Activated naive CD4-positive, alpha-beta T cell (primary cell): ENCODE results near the gene ONECUT1.
"Not testable (repeated sequence)": the region's sequence is repeated elsewhere in the genome, so short reads cannot be mapped to it uniquely, and the experiment has no call there.

Experiments used
- DNase-seq, 4 experiments: peaks; one replicate each; lab custom pipeline; 2025; lab: John Stamatoyannopoulos, UW

ONECUT1 gene

GRCh38 chr15:52790169-52790708, at the start of gene ONECUT1:
Gene ONECUT1, minus strand, starts transcription at chr15:52790336. Its CDS starts 452 bp downstream, at chr15:52789884.
- peak in 1 of 4 experiments; percentile 25 for DNase-seq

GRCh38 chr15:52834379-52834778, 44.2 kb upstream of the ONECUT1 start:
- DNase-seq: no peak

GRCh38 chr15:52824169-52824942, 34.2 kb upstream of the ONECUT1 start:
- DNase-seq: not testable (repeated sequence)

DNA sequence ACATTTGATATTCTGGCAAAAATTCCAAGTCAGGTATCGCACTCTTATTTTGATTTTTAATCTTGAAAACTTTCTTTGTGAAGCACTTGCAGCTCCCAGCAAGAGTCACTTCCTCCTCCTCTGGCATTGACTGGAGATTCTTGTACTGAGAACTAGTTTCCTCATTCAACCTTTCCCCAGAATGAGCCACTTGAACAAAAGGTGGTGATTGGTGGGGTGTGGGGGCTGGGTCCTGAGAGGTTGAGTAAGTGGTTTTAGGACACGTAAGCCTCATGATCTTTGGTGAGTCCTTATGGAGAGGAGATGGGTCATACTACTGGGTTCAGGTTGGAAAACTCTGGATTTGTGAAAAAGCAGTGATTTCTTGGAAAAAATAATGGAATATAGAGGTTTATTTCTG, 32.3 kb upstream of the ONECUT1 start:
- DNase-seq: no peak

- DNase-seq: no peak
Observed at GRCh38 chr15:52819253-52819652, 29.1 kb upstream of the ONECUT1 start.

DNA sequence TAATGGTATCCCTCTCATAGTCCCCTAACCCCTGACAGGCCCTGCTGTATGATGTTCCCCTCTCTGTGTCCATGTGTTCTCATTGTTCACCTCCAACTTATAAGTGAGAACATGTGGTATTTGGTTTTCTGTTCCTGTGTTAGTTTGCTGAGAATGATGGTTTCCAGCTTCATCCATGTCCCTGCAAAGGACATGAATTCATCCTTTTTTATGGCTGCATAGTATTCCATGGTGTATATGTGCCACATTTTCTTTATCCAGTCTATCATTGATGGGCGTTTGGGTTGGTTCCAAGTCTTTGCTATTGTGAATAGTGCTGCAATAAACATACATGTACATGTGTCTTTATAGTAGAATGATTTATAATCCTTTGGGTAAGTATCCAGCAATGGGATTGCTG, 25.8 kb upstream of the ONECUT1 start:
- not testable (repeated sequence) for DNase-seq

DNA sequence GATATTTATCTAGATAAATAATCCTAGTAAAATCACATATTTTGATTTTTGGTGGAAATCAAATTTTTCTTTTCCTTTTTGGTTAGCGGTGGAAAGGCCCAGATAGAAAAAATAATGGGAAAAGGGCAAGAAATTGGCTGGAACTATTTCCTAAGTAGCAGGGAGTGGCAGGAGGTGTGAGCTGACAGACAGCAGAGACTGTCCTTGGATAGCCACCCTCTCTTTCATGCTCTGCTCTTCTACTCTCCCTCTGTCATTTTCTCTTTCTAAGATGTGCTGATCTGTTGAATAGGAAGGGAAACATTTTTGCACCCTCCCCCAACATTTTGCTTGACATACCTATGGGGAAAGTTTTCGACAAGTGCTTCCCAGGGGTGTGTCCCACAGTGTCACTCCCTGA, 18.9 kb upstream of the ONECUT1 start:
- no peak for DNase-seq

DNA sequence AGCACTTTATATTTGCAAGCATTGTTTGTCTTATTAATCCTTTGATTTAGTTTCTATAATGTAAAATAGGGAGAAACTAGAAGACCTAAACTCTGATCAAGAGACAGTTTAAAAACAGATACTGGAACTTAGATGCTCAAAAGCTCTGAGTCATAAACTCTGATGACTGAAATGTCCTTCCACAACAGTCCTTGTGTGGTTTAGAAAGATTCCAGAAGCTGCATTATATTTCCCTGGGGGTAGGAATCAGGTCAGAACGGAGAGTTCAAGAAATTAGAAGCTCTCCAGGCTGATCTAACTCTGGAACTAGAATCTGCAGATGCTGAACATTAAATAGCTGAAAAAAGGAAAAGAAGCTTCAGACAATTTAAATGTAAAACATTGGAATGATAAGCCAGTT, 18.3 kb upstream of the ONECUT1 start:
- DNase-seq: no peak

- DNase-seq: no peak
Observed at GRCh38 chr15:52806284-52806655, 16.1 kb upstream of the ONECUT1 start.

DNA sequence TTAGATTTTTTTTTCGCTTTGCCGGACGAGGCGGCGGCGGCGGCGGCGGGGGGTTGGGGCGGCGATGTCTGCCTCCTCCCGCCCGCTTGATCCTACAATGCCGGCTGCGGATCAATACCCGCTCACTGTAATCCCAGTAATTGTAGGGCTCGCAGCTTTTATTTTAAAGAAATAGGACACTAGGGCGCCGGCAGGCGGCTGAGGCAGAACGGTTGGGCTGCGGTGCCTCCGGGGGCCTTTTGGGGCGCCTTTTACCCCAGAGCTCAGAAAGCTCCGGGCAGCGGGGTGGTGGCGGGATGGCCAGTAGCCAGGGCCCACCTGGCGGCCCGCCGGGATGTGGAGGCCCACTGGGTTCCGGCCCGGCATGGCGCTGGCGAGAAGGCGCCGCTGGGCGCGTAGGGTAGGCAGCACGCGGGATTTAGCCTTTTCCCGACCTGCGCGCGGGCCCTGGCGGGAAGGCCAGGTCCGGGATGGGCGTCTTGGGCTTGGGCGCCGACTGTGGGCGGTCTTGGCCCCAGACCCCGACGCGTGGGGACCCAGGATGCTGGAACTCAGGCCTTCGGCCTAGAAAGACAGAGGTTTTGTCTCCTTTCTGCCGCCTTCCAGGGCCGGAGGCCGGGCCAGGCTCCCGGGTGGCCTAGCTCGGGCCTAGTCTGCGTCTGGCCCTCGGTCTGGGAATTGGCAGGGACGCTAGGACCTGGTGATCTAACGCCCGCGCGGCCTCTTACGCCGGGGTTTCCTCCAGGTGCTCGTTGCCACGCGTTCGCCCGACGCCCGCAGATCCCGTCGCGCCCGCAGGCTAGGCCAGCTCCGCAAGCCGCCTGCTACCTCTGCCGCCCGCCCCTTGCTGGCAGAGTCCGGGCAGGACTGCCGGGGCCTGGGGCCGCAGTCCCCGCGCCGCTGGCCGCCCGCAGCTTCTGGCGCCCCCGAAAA, 15.5 kb upstream of the ONECUT1 start:
- no peak for DNase-seq

- DNase-seq: no peak
Observed at GRCh38 chr15:52804526-52805081, 14.5 kb upstream of the ONECUT1 start.

DNA sequence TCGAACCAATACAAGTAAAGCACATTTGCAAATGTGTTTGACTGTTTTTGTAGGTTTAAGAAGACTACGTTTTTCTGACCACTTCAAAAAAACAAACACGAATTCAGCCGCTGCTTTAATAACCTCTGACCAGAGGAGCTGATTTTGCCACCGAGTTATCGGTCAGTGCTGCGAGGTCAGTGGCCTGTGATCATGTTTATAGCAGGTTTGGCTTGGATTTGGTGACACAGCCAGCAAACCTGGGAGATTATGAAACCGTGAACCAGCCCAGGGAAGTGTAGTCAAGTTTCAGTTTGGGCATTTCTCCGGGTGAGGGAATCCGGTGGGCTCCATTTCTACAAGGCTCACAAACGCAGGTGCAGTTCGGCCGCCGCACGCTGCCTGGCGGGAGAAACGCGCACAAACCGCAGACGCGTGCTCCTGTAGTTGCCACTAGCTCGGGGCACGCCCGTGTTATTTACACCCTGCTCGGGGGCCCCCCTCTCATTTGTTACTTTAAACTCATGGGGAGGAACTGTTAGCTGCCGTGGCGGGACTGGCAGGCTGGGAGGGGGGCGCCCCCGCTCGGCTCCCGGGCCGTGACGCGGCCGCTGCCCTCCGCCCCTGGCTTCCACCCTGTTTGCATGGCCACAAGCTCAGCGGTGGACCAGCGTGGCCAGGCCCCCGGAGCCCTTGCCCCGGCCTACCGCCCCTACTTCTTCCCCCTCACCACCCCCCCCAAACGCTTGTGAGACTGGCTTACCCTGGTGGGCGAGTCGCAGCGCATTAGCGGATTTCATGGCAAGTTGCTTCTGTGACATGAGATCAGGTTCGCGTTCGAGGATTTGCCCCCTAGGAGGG, 13.6 kb upstream of the ONECUT1 start:
- DNase-seq: no peak

- no peak for DNase-seq
Observed at GRCh38 chr15:52803108-52803466, 13.0 kb upstream of the ONECUT1 start.

GRCh38 chr15:52802110-52802509, 12.0 kb upstream of the ONECUT1 start:
- no peak for DNase-seq

DNA sequence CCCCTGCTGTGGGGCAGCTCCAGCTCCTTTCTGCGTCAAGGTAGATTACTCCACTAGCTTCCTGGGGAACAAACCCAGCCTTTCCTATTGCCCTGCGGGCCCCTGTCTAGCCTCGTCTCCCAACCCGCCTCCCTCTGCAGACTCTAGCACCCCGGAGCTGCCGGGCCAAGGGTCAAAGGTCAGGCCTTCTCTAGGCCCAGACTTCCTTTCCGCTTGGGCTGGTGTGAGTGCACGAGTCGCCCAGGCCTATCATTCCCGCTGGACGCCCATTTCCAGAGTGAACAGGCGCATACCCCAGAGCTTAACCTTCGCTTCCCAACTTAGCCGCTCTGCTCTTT, 11.6 kb upstream of the ONECUT1 start:
- no peak for DNase-seq

DNA sequence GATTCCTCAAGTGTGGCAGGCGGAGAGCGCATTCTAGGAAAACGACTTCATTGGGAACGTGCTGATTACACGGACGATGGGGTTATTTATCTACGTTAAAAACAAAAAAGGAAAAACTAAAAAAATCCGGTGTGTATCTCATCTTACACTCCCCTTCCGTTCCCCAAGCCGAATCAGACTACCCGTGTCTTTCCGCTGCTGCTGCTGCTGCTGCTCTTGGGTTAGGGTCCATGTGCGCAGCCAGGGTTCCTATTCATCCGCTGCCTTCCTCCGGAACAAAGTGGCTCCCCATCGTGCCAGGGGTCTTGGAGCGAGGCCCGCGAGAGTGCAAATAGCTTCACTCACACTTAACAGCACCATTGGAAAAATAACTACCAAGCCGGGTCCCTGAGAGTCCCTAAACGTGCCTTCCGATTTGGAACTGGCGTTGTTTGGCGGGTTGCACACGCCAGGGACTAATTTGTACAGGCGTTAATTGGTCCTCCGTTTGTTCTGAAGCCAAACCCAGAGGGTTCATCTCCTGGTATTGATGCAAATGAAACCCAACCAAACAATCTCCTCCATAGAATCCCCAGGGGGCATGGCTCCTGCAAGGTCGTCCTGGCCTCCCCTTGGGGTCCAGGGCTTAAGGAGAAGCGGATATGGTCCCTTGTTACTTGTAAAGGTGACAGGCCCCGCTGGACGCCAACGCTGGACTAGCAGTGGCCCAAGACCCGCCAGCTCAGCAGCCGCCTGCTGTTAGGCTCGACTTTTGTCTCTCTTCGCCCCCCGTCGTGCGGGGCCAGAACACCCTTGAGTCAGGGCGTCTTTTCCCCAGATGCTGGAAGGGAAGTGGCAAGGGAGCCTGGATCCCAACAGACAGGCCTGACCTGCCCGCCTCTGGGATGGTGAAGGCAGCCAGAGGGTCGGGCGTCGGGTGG, 11.0 kb upstream of the ONECUT1 start:
- no peak for DNase-seq

DNA sequence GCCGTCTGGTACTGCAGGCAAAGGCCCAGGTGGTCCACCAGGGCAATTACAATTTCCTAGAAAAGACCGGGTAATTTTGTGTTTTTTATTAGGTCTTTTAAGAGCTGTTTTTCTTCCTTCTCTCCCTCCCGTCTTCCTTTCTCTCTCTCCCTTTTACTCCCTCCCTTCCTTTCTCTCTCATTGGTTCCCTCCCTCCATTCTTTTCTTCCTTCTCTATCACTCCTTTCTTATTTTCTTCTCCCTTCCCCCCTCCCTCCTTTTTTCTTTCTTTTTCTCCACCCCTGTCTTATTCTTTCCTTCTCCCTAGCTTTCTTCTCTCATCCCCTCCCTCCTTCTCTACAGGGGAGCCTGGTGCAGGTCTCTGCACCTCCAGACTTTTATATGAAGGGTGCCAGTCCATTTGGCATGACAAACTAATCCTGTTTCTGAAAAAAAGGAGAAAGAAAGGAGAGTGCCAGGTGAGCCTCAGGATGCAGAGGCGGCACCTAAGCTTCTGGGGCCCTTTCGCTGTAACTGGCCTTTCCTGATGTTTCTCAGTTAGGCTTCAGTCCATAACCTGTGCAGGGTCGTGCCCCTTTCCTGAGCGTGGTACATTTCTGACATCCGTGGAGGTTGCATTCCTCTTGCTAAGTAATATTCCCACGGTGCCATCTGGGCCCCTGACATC, 9.1 kb upstream of the ONECUT1 start:
- no peak for DNase-seq

GRCh38 chr15:52798529-52799101, 8.5 kb upstream of the ONECUT1 start:
- DNase-seq: no peak

- no peak for DNase-seq
Observed at GRCh38 chr15:52797625-52798501, 7.7 kb upstream of the ONECUT1 start.
